Peyer's patch (tissue), 4 donors: ENCODE measurements around the gene HOMER1.

Source experiments
- POLR2A ChIP-seq, 2 donors: fragments of 450-650 bp; IDR thresholded peaks; one replicate each; pipeline ENCODE4 v1.5.1; 2017; ENCODE audit warnings: antibody characterized with exemption in 2 of 2, mild to moderate bottlenecking in 2 of 2, moderate library complexity in 2 of 2
- TF ChIP-seq, protein P1 (sequence below), 6 experiments: fragments of 450-650 bp in 4 of 6; fragments of 200-600 bp in 2 of 6; sonication (generic) in 1 of 6; IDR thresholded peaks; one replicate each; pipeline ENCODE4 v1.5.1; 2017 to 2019; ENCODE audit warnings: antibody characterized with exemption in 6 of 6, mild to moderate bottlenecking in 3 of 6, moderate library complexity in 1 of 6

DNA sequence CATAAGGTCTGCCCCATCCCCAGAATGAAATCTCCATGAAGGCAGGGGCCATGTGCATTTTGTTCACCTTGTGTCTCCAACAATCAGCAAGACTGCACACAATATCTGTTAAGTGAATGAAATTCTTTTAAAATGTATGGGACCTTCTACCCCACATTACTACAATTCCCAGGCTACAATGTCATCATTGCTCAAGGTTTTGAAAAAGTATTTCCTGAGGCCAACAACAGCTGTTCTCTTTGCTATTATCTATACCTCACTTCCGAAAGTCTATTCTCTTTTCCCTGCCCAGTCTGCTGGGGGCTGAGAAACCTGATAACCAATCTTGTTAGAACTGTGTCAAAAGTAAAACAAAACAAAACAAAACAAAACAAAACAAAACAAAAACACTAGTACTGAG, 29.2 kb downstream of the HOMER1 start:
- TF ChIP-seq, protein P1, sequence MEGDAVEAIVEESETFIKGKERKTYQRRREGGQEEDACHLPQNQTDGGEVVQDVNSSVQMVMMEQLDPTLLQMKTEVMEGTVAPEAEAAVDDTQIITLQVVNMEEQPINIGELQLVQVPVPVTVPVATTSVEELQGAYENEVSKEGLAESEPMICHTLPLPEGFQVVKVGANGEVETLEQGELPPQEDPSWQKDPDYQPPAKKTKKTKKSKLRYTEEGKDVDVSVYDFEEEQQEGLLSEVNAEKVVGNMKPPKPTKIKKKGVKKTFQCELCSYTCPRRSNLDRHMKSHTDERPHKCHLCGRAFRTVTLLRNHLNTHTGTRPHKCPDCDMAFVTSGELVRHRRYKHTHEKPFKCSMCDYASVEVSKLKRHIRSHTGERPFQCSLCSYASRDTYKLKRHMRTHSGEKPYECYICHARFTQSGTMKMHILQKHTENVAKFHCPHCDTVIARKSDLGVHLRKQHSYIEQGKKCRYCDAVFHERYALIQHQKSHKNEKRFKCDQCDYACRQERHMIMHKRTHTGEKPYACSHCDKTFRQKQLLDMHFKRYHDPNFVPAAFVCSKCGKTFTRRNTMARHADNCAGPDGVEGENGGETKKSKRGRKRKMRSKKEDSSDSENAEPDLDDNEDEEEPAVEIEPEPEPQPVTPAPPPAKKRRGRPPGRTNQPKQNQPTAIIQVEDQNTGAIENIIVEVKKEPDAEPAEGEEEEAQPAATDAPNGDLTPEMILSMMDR (IDR thresholded peaks at IDR 0.05), result no peak
- no peak for TF ChIP-seq POLR2A (IDR thresholded peaks at IDR 0.05)
